HG03139 (cell line): ENCODE data around the gene UVSSA.
"Not testable (repeated sequence)": the region's sequence is repeated elsewhere in the genome, so short reads cannot be mapped to it uniquely, and the experiment has no call there.

Source experiments
- ATAC-seq: cut with Tn5 transposase; IDR thresholded peaks from one replicate; pipeline ENCODE4 v1.9.1; 2021; ENCODE audit not compliant: unreplicated experiment

UVSSA gene

GRCh38 chr4:1362521-1362920 lies 15.5 kb downstream of the UVSSA start:
- ATAC-seq, result no peak

GRCh38 chr4:1363513-1363912 lies 16.5 kb downstream of the UVSSA start:
- no peak for ATAC-seq

- ATAC-seq, result no peak
Observed at GRCh38 chr4:1364217-1364616, 17.2 kb downstream of the UVSSA start.

GRCh38 chr4:1364748-1365147 lies 17.7 kb downstream of the UVSSA start:
- no peak for ATAC-seq

- ATAC-seq, result no peak
Observed at GRCh38 chr4:1365271-1366178, 18.5 kb downstream of the UVSSA start.

GRCh38 chr4:1366371-1367229 lies 19.6 kb downstream of the UVSSA start:
- ATAC-seq, result no peak

GRCh38 chr4:1367230-1367935 lies 20.4 kb downstream of the UVSSA start:
- no peak for ATAC-seq

- no peak for ATAC-seq
Observed at GRCh38 chr4:1367936-1368289, 20.9 kb downstream of the UVSSA start.

GRCh38 chr4:1368421-1369090 lies 21.5 kb downstream of the UVSSA start:
- ATAC-seq, result no peak

- no peak for ATAC-seq
Observed at GRCh38 chr4:1369091-1369450, 22.1 kb downstream of the UVSSA start.

GRCh38 chr4:1369479-1370079 lies 22.6 kb downstream of the UVSSA start:
- no peak for ATAC-seq

- ATAC-seq, result no peak
Observed at GRCh38 chr4:1370321-1371124, 23.5 kb downstream of the UVSSA start.

- no peak for ATAC-seq
Observed at GRCh38 chr4:1371176-1372165, 24.5 kb downstream of the UVSSA start.

GRCh38 chr4:1372576-1372975 lies 25.6 kb downstream of the UVSSA start:
- not testable (repeated sequence) for ATAC-seq

GRCh38 chr4:1373892-1374705 lies 27.1 kb downstream of the UVSSA start:
- no peak for ATAC-seq

GRCh38 chr4:1374706-1375045 lies 27.7 kb downstream of the UVSSA start:
- ATAC-seq, result no peak

- no peak for ATAC-seq
Observed at GRCh38 chr4:1375051-1375721, 28.2 kb downstream of the UVSSA start.
